HepG2 (cell line): ENCODE data around the gene PDE5A. TPM values are rescaled to one million over a fixed set of nuclear protein-coding genes. Genes with fewer than 3 reads are reported as not detected.

Source experiments
- AHR ChIP-seq: IDR thresholded peaks from 2 replicates; pipeline ENCODE4 v1.6.1; 2018; ENCODE audit warnings: missing genetic modification reagents, missing compliant biosample characterization
- ATF3 ChIP-seq: sonication (generic); formaldehyde crosslinking; IDR thresholded peaks from 2 replicates; pipeline ENCODE4 v1.4.0; 2020; ENCODE audit warnings: missing genetic modification reagents
- ATF7 ChIP-seq, 2 experiments: fragments of 450-650 bp in 1 of 2; sonication (generic) in 1 of 2; formaldehyde crosslinking in 1 of 2; IDR thresholded peaks; 2 replicates each; pipeline versions ENCODE4 v1.4.0 to v1.6.1; 2016 to 2020; ENCODE audit warnings: antibody characterized with exemption in 1 of 2, mild to moderate bottlenecking in 1 of 2, missing genetic modification reagents in 1 of 2
- ATM ChIP-seq: fragments of 450-650 bp; IDR thresholded peaks from 2 replicates; pipeline ENCODE4 v1.7.1; 2017; ENCODE audit warnings: mild to moderate bottlenecking, borderline replicate concordance
- FOXA3 ChIP-seq: IDR thresholded peaks from 2 replicates; pipeline ENCODE4 v1.6.1; 2016; ENCODE audit warnings: missing genetic modification reagents, missing compliant biosample characterization
- HDAC1 ChIP-seq: sonication (generic); formaldehyde crosslinking; IDR thresholded peaks from 2 replicates; pipeline ENCODE4 v1.5.1; 2020; ENCODE audit warnings: mild to moderate bottlenecking, missing genetic modification reagents
- HOXD1 ChIP-seq: sonication (generic); formaldehyde crosslinking; IDR thresholded peaks from 2 replicates; pipeline ENCODE4 v1.5.0; 2020; ENCODE audit warnings: missing genetic modification reagents
- KDM5B ChIP-seq: sonication (generic); formaldehyde crosslinking; IDR thresholded peaks from 2 replicates; pipeline ENCODE4 v1.4.0; 2020; ENCODE audit warnings: missing genetic modification reagents, mild to moderate bottlenecking, borderline replicate concordance
- MAX ChIP-seq: IDR thresholded peaks from 2 replicates; pipeline ENCODE4 v1.6.1; 2012; ENCODE audit warnings: inconsistent platforms
- MNT ChIP-seq: fragments of 450-650 bp; IDR thresholded peaks from 2 replicates; pipeline ENCODE4 v1.6.1; 2016
- NFKB2 ChIP-seq: sonication (generic); formaldehyde crosslinking; IDR thresholded peaks from 2 replicates; pipeline ENCODE4 v1.4.0; 2020; ENCODE audit warnings: missing genetic modification reagents, borderline replicate concordance
- NFRKB ChIP-seq: fragments of 450-650 bp; IDR thresholded peaks from 2 replicates; pipeline ENCODE4 v1.6.1; 2017
- PCBP1 ChIP-seq: fragments of 200-400 bp; formaldehyde crosslinking; IDR thresholded peaks from 2 replicates; pipeline ENCODE4 v1.6.1; 2017; ENCODE audit warnings: mild to moderate bottlenecking, low read depth, low read length, borderline replicate concordance
- PRDM10 ChIP-seq: sonication (generic); formaldehyde crosslinking; IDR thresholded peaks from 2 replicates; pipeline ENCODE4 v1.4.0; 2020; ENCODE audit warnings: low read depth, missing genetic modification reagents
- TARDBP ChIP-seq: sonication (generic); formaldehyde crosslinking; IDR thresholded peaks from 2 replicates; pipeline ENCODE4 v1.8.0; 2022; ENCODE audit warnings: mild to moderate bottlenecking, missing genetic modification reagents
- TBL1XR1 ChIP-seq: fragments of 150-350 bp; IDR thresholded peaks from 2 replicates; pipeline ENCODE4 v1.6.1; 2014; ENCODE audit warnings: borderline replicate concordance, low read length; ENCODE audit not compliant: partially characterized antibody
- ZNF138 ChIP-seq: sonication (generic); formaldehyde crosslinking; IDR thresholded peaks from 2 replicates; pipeline ENCODE4 v1.5.0; 2020; ENCODE audit warnings: mild to moderate bottlenecking, low read depth, missing genetic modification reagents
- ZNF230 ChIP-seq: sonication (generic); formaldehyde crosslinking; IDR thresholded peaks from 2 replicates; pipeline ENCODE4 v1.4.0; 2020; ENCODE audit warnings: mild to moderate bottlenecking, missing genetic modification reagents
- ZNF34 ChIP-seq: sonication (generic); formaldehyde crosslinking; IDR thresholded peaks from 2 replicates; pipeline ENCODE4 v1.4.0; 2020; ENCODE audit warnings: mild to moderate bottlenecking, missing genetic modification reagents, borderline replicate concordance
- ZNF552 ChIP-seq: sonication (generic); formaldehyde crosslinking; IDR thresholded peaks from 2 replicates; pipeline ENCODE4 v1.9.0; 2022; ENCODE audit warnings: missing genetic modification reagents, mild to moderate bottlenecking, borderline replicate concordance
- ZNF557 ChIP-seq: sonication (generic); formaldehyde crosslinking; IDR thresholded peaks from 2 replicates; pipeline ENCODE4 v1.4.0; 2020; ENCODE audit warnings: missing genetic modification reagents
- ZNF720 ChIP-seq: sonication (generic); formaldehyde crosslinking; IDR thresholded peaks from 2 replicates; pipeline ENCODE4 v1.4.0; 2020; ENCODE audit warnings: missing genetic modification reagents
- ZNF788 ChIP-seq: sonication (generic); formaldehyde crosslinking; IDR thresholded peaks from 2 replicates; pipeline ENCODE4 v1.5.0; 2020; ENCODE audit warnings: mild to moderate bottlenecking, missing genetic modification reagents, borderline replicate concordance
- ZNF883 ChIP-seq: sonication (generic); formaldehyde crosslinking; IDR thresholded peaks from 2 replicates; pipeline ENCODE4 v1.5.1; 2020; ENCODE audit warnings: mild to moderate bottlenecking, missing genetic modification reagents; ENCODE audit errors: not compliant biosample characterization
- polyA plus RNA-seq, 8 experiments: library from polyadenylated mRNA; depleted of rRNA in 3 of 8; stranded (reverse) in 7 of 8; unstranded in 1 of 8; fragments of >200 nt; fragmentation: Illumina TruSeq in 4 of 8; extraction: Trizol in 4 of 8; gene quantifications; 2 replicates each; pipeline versions ENCODE4 v1.2.1 to v1.2.3, GENCODE V29; 2011 to 2016; ENCODE audit warnings: low read depth in 4 of 8, missing spikeins in 1 of 8, mixed read lengths in 1 of 8; ENCODE audit not compliant: insufficient read depth in 1 of 8
- total RNA-seq, 5 experiments: library from RNA; depleted of rRNA; stranded (reverse); fragments of >200 nt; fragmentation: Illumina TruSeq; extraction: Trizol; gene quantifications; 2 replicates each; pipeline ENCODE4 v1.2.3, GENCODE V29; 2016; ENCODE audit warnings: low read depth in 1 of 5

PDE5A gene
- total and polyA plus RNA-seq, 2 of the 13 experiments (the other 11 are each of a cell fraction or from before 2014, with no cell fraction given), result 0.22 to 0.44 TPM

- TF ChIP-seq AHR, result 0 out of 2 replicates have a peak, but pooled peaks have one; percentile 44
- TF ChIP-seq ZNF788 (CRISPR knock-in tag), result peak; percentile 98
- peak; percentile 85 for TF ChIP-seq FOXA3 (CRISPR knock-in tag)
- peak; percentile 84 for TF ChIP-seq MAX
- TF ChIP-seq HOXD1 (CRISPR knock-in tag), result peak; percentile 87
- peak; percentile 64; the same call in 1 of the 2 replicates for TF ChIP-seq ZNF230
- TF ChIP-seq ZNF138, result peak; percentile 79; the same call in 1 of the 2 replicates
- peak; percentile 99 for TF ChIP-seq HDAC1 (CRISPR knock-in tag)
- TF ChIP-seq NFRKB, result peak; percentile 76
- TF ChIP-seq PRDM10 (CRISPR knock-in tag), result peak; percentile 52; the same call in 1 of the 2 replicates
- peak; percentile 93; the same call in 1 of the 2 replicates for TF ChIP-seq ATM
- peak; percentile 52; the same call in 1 of the 2 replicates for TF ChIP-seq NFKB2 (CRISPR knock-in tag)
- peak; percentile 27 for TF ChIP-seq ZNF883 (CRISPR knock-in tag)
- TF ChIP-seq ZNF557 (CRISPR knock-in tag), result 0 out of 2 replicates have a peak, but pooled peaks have one; percentile 55
- peak; percentile 99 for TF ChIP-seq TARDBP
- TF ChIP-seq TBL1XR1, result peak; percentile 76
- TF ChIP-seq ATF7 (IDR thresholded peaks at IDR 0.05), result peak; percentile 94
- TF ChIP-seq ATF7 (CRISPR knock-in tag; IDR thresholded peaks at IDR 0.05), result peak; percentile 98
- TF ChIP-seq ZNF720, result 0 out of 2 replicates have a peak, but pooled peaks have one; percentile 54
- TF ChIP-seq ZNF34 (CRISPR knock-in tag), result 0 out of 2 replicates have a peak, but pooled peaks have one; percentile 76
- peak; percentile 71; the same call in 1 of the 2 replicates for TF ChIP-seq KDM5B (CRISPR knock-in tag)
- TF ChIP-seq ATF3 (CRISPR knock-in tag), result 0 out of 2 replicates have a peak, but pooled peaks have one; percentile 56
- TF ChIP-seq ZNF552 (CRISPR knock-in tag), result peak; percentile 83; the same call in 1 of the 2 replicates
- peak; percentile 86; the same call in 1 of the 2 replicates for TF ChIP-seq PCBP1
- peak; percentile 69 for TF ChIP-seq MNT
Measured at GRCh38 chr4:119454491-119455270, 173.9 kb downstream of the PDE5A start (continued).
